Measurements from ENCODE around the gene ARHGEF11. TPM values are rescaled to one million over a fixed set of nuclear protein-coding genes. Genes with fewer than 3 reads are reported as not detected.
A peak's percentile ranks its signal among the peaks of the same experiment; 100 is the strongest.

Gene ARHGEF11
- polyA plus RNA-seq, 1 experiment = 14.8 TPM

- Histone ChIP-seq H3K9me3 (ENCODE audit: control insufficient read depth, insufficient read depth, low read length) (no peaks in the 10 kb centered on the region; the same call in 1 of the 2 replicates), H3K27ac (ENCODE audit: low read depth, low read length) (no peak within 1 kb of the TSS), H3K4me3 (ENCODE audit: low read depth, low read length) (peak within 1 kb of the TSS; percentile 45), H3K27me3 (ENCODE audit: control insufficient read depth, insufficient read depth, low read length) (peaks cover 44% of the 10 kb centered on the region)
- POLR2A ChIA-PET = no interaction called here
- TF ChIP-seq CTCF (IDR thresholded peaks at IDR 0.05; ENCODE audit: low read depth, low read length) = peak; percentile 86
- DNase-seq (ENCODE audit: low read depth, low spot score) = peak; percentile 29
- CTCF ChIA-PET = interaction anchor here (0.6 to 4.2 kb wide), 16 partner anchors 9 to 261 kb away, joined by 3 to 62 read pairs (median 4); partner anchors contain the start of gene PEAR1
Measured at GRCh38 chr1:156920233-156921052, 125.1 kb downstream of the ARHGEF11 start, which contains the start of gene LRRC71. LRRC71 (plus strand) TSS chr1:156920632; CDS start chr1:156920804, 172 bp downstream.

GRCh38 chr1:156914440-156914856 lies 131.1 kb downstream of the ARHGEF11 start:
- Histone ChIP-seq H3K9me3 (ENCODE audit: control insufficient read depth, insufficient read depth, low read length) (no peaks in the 10 kb centered on the region; the same call in 1 of the 2 replicates), H3K27ac (ENCODE audit: low read depth, low read length) (no peak overlapping the region), H3K4me3 (ENCODE audit: low read depth, low read length) (no peak overlapping the region), H3K27me3 (ENCODE audit: control insufficient read depth, insufficient read depth, low read length) (no peaks in the 10 kb centered on the region)
- POLR2A ChIA-PET = interaction anchor here (1.1 kb wide), 1 partner anchor 13 kb away, joined by 3 read pairs; no protein-coding TSS in a partner anchor
- TF ChIP-seq CTCF (IDR thresholded peaks at IDR 0.05; ENCODE audit: low read depth, low read length) = no peak
- CTCF ChIA-PET = interaction anchor here (1.0 kb wide), 1 partner anchor 21 kb away, joined by 3 read pairs; the partner anchor contains the start of gene PEAR1
- no peak for DNase-seq (ENCODE audit: low read depth, low spot score)

GRCh38 chr1:156913809-156914387 lies 131.6 kb downstream of the ARHGEF11 start:
- no peak for DNase-seq (ENCODE audit: low read depth, low spot score)
- TF ChIP-seq CTCF (IDR thresholded peaks at IDR 0.05; ENCODE audit: low read depth, low read length) = no peak
- CTCF ChIA-PET = interaction anchor here (0.5 to 1.2 kb wide), 5 partner anchors 12 to 283 kb away, joined by 3 to 6 read pairs (median 3); partner anchors contain the start of gene PEAR1

GRCh38 chr1:156912861-156913808 lies 132.4 kb downstream of the ARHGEF11 start:
- POLR2A ChIA-PET = interaction anchor here (1.1 kb wide), 1 partner anchor 12 kb away, joined by 3 read pairs; no protein-coding TSS in a partner anchor
- TF ChIP-seq CTCF (IDR thresholded peaks at IDR 0.05; ENCODE audit: low read depth, low read length) = no peak

More at GRCh38 chr1:156913809-156914387, 131.6 kb downstream of the ARHGEF11 start:
- Histone ChIP-seq H3K27me3 (ENCODE audit: control insufficient read depth, insufficient read depth, low read length) (no peaks in the 10 kb centered on the region), H3K9me3 (ENCODE audit: control insufficient read depth, insufficient read depth, low read length) (no peaks in the 10 kb centered on the region; the same call in 1 of the 2 replicates), H3K4me3 (ENCODE audit: low read depth, low read length) (no peak overlapping the region), H3K27ac (ENCODE audit: low read depth, low read length) (no peak overlapping the region)
- POLR2A ChIA-PET = interaction anchor here (1.1 kb wide), 1 partner anchor 12 kb away, joined by 3 read pairs; no protein-coding TSS in a partner anchor

More at GRCh38 chr1:156912861-156913808, 132.4 kb downstream of the ARHGEF11 start:
- no peak overlapping the region for H3K4me3 ChIP-seq (ENCODE audit: low read depth, low read length)
- DNase-seq (ENCODE audit: low read depth, low spot score) = no peak
- H3K27me3 ChIP-seq (ENCODE audit: control insufficient read depth, insufficient read depth, low read length) = no peaks in the 10 kb centered on the region
- CTCF ChIA-PET = interaction anchor here (0.6 to 1.2 kb wide), 5 partner anchors 13 to 218 kb away, joined by 3 to 5 read pairs (median 3); no protein-coding TSS in a partner anchor
- no peak overlapping the region for H3K27ac ChIP-seq (ENCODE audit: low read depth, low read length)
- no peaks in the 10 kb centered on the region; the same call in none of the 2 replicates for H3K9me3 ChIP-seq (ENCODE audit: control insufficient read depth, insufficient read depth, low read length)
